HG02870 (cell line): Measurements from ENCODE around the gene SCG3.
"Not testable (repeated sequence)": the region's sequence is repeated elsewhere in the genome, so short reads cannot be mapped to it uniquely, and the experiment has no call there.

Source experiments
- ATAC-seq: cut with Tn5 transposase; IDR thresholded peaks from one replicate; pipeline ENCODE4 v1.9.1; 2021; ENCODE audit warnings: mild to moderate bottlenecking, moderate library complexity; ENCODE audit not compliant: unreplicated experiment

Gene SCG3

DNA sequence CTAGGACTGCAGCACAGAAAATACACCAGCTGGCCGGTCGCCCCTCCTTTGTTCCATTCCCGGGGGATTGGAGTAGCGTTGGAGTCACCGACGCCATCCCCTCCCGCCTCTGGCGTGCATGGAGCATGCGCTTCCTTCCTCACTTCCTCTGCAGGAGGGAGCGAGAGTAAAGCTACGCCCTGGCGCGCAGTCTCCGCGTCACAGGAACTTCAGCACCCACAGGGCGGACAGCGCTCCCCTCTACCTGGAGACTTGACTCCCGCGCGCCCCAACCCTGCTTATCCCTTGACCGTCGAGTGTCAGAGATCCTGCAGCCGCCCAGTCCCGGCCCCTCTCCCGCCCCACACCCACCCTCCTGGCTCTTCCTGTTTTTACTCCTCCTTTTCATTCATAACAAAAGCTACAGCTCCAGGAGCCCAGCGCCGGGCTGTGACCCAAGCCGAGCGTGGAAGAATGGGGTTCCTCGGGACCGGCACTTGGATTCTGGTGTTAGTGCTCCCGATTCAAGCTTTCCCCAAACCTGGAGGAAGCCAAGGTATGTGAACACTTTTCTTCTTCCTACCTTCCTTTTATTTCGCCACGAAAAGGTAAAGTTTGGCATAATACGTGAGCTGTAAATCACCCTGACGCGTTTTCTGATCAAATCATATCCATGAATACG, at the start of gene SCG3:
TSS of gene SCG3 (plus strand) at position 201 of the 661 bp plus-strand sequence. CDS start at position 454, 253 bp downstream.
- ATAC-seq, result no peak

DNA sequence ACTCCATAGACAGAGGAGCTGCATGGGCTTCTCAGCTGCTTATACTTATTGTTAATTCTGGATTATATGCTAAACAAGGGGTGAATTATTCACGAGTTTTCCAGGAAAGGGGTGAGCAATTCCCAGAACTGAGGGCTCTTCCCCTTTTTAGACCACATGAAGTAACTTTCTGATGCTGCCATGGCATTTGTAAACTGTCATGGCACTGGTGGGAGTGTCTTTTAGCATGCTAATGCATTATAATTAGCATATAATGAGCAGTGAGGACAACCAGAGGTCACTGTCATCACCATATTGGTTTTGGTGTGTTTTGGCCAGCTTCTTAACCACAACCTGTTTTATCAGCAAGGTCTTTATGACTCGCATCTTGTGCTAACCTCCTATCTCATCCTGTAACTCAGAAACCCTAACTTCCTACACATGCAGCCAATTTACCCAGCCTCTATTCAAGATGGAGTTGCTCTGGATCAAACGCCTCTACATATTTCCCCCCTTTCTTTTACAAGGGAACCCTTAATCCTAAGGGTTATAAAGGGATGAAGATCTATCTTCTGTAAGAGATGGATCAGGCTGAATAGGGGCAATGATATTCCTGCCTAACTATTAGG, 46.6 kb upstream of the SCG3 start:
- no peak for ATAC-seq

DNA sequence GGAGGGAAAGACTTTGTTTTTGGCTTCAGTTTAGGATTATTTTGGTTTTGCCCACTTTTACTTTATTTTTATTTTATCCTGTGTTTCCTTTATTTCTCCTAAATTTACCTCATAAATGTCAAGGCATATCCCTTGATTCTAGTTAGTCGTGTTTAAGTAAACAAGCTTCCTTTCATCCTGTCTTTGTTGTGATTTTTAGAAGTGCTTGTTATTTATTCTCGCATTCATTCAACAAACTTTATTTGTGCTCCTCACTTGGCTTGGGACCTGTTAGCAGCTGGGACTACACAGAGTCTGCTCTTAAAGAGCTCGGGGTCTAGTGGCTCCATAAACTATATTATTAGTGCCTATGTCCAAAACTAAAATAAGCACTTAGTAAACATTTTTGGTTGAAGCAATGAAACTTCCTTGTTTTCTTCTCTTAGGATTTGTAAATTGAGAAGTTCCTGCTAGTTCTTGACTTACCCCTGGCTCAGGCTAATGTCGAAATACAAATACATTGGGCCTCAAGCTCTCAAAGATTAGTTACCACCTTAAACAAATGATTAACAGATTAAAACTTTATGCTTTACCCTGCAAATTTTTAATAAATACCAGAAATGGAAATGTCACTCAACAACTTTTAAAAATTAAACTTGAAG, 39.7 kb upstream of the SCG3 start:
- ATAC-seq, result no peak

DNA sequence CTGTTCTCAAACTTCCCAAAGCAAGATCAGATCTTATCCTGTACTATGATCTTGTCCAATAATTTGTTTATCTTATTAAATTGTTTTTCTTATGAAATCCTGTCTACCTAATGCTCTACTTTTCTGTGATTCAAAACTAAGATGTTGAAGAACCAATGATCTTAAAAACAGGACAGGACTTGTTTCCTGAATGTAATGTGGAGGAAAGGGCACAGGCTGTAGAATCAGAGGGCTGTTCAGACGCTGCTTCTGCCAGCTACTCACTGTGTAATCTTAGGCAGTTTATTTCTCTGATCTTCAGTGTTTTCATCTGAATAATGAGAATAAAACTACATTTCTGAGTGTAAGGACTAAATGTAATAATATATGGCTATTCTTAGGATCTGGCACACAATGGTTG, 38.6 kb upstream of the SCG3 start:
- ATAC-seq, result no peak

DNA sequence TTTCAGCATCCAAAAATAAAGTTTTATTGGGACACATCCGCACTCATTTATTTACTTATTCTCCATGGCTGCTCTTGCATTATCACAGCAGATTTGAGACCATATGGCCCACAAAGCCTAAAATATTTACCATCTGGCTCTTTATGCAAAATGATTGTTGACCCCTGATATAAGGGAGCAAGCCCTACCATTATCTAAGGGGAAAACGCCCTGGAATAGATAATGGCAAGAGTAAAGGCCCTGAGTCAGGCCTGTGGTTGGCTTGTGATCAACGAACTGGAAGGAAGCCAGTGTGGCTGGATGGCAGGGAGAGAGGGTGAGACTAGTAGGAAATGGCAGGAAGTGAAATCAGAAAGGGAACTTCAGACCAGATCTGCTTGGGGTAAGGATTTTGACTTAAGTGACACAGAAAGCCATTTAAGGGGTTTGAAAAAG, 34.2 kb upstream of the SCG3 start:
- ATAC-seq, result no peak

DNA sequence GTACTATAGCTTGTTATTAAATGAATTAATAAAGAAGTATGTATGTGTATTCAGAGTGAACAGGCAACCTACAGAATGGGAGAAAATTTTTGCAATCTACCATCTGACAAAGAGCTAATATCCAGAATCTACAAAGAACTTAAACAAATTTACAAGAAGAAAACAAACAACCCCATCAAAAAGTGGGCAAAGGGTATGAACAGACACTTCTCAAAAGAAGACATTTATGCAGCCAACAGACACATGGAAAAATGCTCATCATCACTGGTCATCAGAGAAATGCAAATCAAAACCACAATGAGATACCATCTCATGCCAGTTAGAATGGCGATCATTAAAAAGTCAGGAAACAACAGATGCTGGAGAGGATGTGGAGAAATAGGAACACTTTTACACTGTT, 33.2 kb upstream of the SCG3 start:
- ATAC-seq, result not testable (repeated sequence)

DNA sequence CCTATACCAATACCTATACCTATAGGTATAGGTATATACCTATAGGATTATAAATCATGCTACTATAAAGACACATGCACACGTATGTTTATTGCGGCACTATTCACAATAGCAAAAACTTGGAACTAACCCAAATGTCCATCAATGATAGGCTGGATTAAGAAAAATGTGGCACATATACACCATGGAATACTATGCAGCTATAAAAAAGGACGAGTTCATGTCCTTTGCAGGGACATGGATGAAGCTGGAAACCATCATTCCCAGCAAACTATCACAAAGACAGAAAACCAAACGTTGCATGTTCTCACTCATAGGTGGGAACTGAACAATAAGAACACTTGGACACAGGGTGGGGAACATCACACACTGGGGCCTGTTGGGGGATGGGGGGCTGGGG, 32.7 kb upstream of the SCG3 start:
- ATAC-seq, result not testable (repeated sequence)

DNA sequence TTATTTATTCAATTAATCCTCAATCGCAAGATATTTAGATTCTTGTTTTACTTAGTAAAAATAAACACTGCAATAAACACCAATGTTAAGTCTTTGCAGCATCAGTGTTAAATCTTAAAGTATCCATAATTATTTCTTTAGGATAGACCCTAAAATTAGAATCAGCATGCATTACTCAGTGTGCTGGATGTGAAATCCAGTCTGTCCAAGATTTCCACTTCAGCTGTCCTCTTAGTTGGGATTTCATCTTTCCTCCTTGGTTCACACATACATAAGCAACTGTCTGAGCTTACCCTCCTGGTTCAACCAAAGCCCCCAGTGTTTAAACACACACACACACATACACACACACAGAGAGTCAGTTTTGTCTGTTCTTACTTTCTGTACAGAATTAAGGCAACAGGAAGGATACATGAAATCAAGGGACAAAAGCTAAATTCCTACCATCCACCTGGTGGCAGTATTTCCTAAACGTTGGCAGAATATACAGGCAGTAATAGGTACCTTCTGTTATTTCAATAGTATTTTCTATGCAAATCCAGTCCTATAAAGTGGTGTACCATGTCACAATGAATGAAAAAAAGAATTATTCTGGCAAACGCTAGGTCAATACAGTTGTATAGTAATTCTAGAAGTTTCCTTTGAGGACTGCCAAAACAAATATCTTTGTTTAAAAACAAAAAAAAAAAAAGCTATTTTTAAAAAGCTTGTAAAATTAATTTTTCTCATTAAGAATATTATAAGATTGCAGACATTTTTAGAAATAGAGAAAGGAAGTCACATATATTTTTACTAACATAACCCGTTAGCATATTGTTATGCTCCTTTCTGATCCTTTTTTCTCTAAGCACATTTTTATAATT, 31.4 kb upstream of the SCG3 start:
- ATAC-seq, result no peak

DNA sequence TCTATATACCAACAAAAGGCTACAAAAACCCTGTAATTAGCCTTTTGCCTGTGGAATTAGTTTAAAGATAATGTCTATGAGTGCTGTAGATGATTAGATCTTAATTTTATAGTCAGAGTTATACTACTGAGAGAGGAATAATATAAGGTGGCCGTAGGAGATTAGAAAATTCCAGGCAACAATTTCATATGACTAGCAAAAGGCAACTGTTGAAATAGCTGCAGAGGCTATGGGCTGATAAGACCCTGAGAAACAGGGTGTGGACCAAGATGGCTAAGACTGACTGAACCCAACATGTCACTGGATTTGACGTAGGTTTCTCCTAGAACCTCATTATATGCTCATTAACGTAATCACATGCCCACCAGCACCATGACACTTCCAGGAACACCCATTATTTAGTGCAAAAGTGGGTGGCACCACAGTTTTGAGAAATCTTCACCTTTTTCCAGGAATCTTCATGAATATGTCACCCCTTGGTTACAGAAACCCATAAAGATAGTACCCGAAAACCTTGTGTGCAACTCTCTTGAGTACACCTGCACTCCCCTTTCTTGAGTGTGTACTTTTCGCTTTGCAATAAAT, 29.1 kb upstream of the SCG3 start:
- ATAC-seq, result no peak

DNA sequence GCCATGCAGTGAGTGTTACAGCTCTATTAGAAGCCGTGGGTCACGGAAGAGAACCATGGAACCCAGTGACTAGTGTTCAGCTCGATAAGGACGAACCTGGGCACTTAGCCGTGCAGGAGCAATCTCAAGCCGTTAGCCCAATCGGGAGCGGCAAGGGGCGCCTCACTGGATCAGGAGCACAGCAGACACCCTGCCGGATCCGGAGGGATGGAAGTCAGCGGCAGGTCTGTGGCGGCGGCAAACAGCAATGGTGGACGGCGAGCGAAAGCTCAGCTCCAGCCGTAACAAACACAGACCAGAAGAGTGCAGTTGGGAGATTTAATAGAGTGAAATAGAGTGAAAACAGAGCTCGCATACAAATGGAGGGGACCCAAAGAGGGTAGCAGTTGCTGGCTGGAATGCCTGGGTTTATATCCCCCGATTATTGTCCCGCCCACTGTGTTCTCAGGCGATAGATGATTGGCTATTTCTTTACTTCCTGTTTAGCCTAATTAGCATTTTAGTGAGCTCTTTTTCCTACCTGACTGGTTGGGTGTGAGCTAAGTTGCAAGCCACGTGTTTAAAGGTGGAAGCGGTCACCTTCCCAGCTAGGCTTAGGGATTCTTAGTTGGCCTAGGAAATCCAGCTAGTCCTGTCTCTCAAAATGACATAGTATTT, 25.8 kb upstream of the SCG3 start:
- ATAC-seq, result not testable (repeated sequence)

DNA sequence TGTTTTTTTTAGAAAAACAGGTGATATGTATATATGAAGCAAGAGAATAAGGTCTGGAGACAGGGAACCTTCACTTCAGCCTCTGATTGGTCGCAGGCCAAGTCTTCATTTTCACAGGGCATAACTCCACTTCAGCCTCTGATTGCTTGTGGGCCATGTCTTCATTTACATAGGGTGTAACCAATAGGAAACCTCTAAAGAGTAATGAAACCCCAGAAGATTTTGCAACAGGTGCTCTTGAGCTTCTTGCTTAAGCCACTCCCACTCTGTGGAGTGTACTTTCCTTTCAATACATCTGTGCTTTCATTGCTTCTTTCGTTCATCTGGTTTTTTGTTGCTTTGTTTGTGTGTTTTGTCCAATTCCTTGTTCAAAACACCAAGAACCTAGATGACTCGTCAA, 22.6 kb upstream of the SCG3 start:
- no peak for ATAC-seq

DNA sequence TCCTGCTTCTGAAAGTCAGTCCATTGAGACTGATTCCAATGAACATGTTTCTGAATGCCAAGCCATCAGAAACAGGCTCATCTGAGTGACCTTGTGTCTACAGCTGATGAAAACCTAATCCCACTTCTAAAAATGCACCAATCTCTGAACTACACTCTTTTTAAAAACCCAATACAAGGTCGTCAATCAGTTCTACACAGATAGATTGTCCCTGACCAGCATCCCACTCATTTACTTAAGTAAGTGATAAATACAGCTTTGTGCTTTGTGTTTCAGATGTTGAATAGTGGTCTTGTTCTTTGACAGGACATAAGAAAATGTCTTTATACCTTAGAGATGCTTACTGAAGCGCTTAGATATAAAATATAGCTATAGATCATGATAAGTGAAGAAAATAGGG, 20.2 kb upstream of the SCG3 start:
- no peak for ATAC-seq

DNA sequence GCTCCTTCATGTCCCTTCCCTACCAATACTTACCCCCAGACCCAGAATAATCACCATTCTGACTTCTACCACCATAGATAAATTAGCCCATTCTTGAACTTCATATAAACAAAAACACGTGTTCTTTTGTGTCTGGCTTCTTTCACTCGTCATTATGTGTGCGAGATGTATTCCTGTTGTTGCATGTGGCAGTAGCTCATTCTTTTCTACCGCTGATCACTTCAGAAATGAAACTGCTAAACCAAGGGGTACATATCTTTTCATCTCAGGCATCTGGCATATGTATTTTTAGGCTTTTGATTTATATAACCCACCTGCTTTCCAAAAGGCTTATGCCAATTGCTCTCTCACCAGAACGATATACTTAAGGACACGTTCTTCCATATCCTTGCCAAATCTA, 13.8 kb upstream of the SCG3 start:
- no peak for ATAC-seq

DNA sequence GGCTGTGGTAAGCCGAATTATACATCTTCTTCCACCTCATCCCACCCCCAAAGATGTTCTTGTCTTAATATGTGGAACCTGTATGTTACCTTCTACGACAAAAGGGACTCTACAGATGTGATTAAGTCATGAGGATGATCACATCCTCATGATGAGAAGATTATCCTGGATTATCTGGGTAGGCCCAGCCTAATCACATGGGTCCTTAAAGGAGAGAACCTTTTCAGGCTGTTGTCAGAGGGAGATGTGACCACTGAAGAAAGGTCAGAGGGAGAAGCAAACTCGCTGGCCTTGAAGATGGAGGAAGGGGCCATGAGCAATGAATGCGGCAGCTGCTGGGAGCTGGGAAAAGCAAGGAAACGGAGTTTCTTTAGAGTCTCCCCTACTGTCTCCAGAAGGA, 12.9 kb upstream of the SCG3 start:
- ATAC-seq, result no peak

DNA sequence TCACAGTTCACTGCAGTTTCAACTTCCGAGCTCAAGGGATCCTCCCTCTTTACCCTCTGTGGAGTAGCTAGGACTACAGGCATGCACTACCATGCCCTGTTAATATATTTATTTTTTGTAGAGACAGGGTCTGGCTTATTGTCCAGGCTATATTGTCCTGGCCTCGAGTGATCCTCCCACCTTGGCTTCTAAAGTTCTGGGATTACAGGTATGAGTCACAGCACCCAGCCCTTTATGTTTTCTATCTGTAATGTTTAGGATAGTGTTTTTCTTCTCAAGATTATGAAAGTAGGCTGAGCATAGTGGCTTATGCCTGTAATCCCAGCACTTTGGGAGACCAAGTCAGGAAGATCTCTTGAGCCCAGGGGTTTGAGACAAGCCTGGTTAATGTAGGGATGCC, 11.9 kb upstream of the SCG3 start:
- no peak for ATAC-seq

DNA sequence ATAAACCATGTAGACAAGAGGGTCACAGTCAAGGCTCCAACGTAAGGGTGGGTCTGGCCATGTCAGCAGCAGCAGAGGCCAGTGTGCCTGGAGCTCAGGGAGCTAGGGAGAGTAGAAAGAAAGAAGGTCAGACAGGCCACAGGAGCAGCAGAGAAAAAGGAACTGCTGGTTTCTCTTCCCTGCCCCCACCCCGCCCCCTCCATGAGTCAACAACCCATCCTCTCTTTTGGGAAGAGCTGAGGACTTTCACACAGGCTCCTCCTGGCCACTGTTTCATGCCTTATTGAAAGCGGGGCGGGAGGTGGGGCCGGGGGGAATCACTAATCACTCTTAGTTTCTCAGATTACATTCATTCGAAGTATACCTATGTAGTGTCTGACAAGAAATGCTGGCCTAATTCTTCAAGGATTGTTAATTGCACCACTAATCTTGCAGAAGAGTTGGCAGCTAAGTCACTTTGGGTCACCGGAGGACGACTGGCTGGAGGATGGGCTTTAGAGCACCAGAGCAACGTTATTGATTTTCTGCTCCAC, 9.1 kb upstream of the SCG3 start:
- ATAC-seq, result no peak

DNA sequence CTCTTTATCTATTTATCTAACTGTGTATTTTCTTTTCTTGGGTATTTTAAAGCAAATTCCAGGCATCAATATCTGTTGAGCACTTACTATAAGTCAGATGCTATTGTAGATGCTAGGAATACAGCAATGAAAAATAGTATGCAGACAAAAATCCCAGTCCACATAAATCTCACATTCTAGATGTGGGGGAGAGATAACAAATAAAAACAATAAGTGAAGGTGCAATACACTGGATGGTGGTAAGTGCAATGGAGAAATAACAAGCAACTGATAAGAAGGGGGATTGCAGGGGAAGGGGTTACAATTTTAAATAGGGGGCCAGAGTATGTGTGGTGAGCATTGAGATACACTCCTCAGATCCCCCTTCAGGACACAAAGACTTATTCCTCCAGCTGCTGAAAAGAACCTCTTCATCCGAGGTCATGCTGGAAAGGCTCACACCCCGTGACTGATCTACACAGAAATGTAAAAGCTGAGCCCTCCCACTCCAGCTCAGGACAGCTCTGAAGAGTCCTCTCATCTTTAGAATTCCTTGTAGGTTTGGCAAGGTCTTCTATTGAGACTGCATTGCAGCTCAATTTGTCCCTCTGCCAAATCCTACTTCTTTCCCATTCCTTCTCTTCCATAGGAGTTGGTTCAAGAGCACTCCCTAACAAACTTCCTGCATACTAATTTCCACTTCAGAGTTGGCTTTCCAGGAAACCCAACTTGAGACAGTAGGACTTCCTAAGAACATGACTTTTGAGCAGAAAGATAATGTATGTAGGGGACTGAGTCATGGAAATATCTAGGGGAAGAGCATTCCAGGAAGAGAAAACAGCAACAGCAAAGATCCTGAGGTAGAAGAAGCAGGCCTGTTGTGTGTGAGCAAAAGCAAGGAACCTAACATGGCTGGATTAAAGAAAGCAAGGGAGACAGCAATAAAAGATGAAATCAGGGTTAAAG, 8.1 kb upstream of the SCG3 start:
- no peak for ATAC-seq

DNA sequence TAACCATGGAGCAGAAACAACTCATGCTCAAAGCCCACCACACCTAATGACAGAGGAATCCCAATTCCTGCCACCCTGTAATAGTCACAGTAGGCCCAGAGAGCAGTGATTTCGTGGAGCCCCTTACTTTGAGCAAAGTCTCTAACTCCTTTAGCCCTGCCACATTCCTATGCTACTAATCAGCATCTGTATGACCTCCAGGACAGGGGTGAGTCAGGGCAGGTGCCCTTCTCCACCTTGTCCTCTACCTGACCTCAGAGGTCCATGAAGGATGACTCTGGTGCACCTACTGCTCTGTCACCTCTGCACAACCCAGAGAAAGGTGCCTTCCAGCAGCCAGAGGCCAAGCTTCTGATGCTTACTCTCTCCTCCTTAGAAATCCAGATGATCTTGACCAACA, 6.1 kb upstream of the SCG3 start:
- no peak for ATAC-seq

DNA sequence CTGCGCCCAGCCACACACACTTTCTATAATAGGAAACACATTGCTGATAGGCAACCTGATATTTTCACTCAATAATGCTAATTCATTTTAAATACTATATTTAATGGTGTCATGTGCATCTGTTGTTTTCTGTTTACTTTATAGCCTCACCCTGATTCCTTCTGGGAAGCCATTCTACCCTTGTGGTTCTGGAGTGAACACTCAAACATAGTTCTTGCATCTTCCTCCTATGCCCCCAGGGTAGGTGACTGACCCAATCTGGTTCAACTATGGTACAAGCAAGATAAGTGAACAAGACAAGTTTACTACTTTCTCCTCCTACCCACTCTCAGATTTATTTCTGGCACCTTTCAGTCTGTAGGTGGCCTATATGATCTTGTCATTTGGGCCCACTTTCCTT, 4.3 kb upstream of the SCG3 start:
- ATAC-seq, result no peak
